Right atrium auricular region (tissue), 2 donors: ENCODE data around the gene XRRA1. TPM values are rescaled to one million over a fixed set of nuclear protein-coding genes. Genes with fewer than 3 reads are reported as not detected.

Experiments
- DNase-seq: peaks from one replicate; pipeline ENCODE4 v3.0.0-alpha.2; 2019; ENCODE audit warnings: low spot score
- H3K27ac ChIP-seq, 2 donors: fragments of 200-600 bp; sonication (generic); 1 replicate in 1 of 2; 2 replicates in 1 of 2; pipeline ENCODE4 v1.5.1; 2016 to 2019
- H3K27me3 ChIP-seq, 2 donors: fragments of 200-600 bp; sonication (generic); one replicate each; pipeline versions ENCODE4 v1.5.1 to v1.6.0; 2017 to 2019
- H3K36me3 ChIP-seq: fragments of 200-600 bp; sonication (generic); one replicate; pipeline ENCODE4 v1.5.1; 2016
- H3K4me1 ChIP-seq, 2 donors: fragments of 200-600 bp; sonication (generic); one replicate each; pipeline versions ENCODE4 v1.5.1 to v1.6.0; 2017 to 2019
- H3K4me3 ChIP-seq, 2 donors: fragments of 200-600 bp; sonication (generic); 1 replicate in 1 of 2; 2 replicates in 1 of 2; pipeline ENCODE4 v1.5.1; 2017 to 2019; ENCODE audit warnings: mild to moderate bottlenecking in 1 of 2, moderate library complexity in 1 of 2
- H3K9me3 ChIP-seq, 2 donors: fragments of 200-600 bp; sonication (generic); one replicate each; pipeline ENCODE4 v1.5.1; 2019
- CTCF ChIP-seq, 2 donors: fragments of 200-600 bp; sonication (generic); IDR thresholded peaks; one replicate each; pipeline ENCODE4 v1.5.1; 2019; ENCODE audit warnings: antibody characterized with exemption in 2 of 2
- total RNA-seq, 2 donors: library from RNA; depleted of rRNA; stranded (reverse); fragments of >200 nt; gene quantifications; one replicate each; pipeline ENCODE4 v1.1.0, GENCODE V29; 2016

The XRRA1 gene
- total RNA-seq, 2 donors from 2014 or later = 6.8 to 8.1 TPM

GRCh38 chr11:74863410-74863809, 85.5 kb downstream of the XRRA1 start:
- peaks cover 69% of the 10 kb centered on the region for H3K36me3 ChIP-seq
- peaks cover 22 to 34% of the 10 kb centered on the region in 2 donors for H3K9me3 ChIP-seq

GRCh38 chr11:74860743-74861142, 88.1 kb downstream of the XRRA1 start:
- Histone ChIP-seq H3K9me3 (peaks cover 4 to 8% of the 10 kb centered on the region in 2 donors), H3K36me3 (peaks cover 65% of the 10 kb centered on the region)
- no peak for TF ChIP-seq CTCF (IDR thresholded peaks at IDR 0.05)

More at GRCh38 chr11:74863410-74863809, 85.5 kb downstream of the XRRA1 start:
- H3K4me3 ChIP-seq = no peak overlapping the region
- H3K4me1 ChIP-seq = no peaks in the 10 kb centered on the region
- H3K27ac ChIP-seq = no peak overlapping the region
- no peak for TF ChIP-seq CTCF (IDR thresholded peaks at IDR 0.05)
- no peaks in the 10 kb centered on the region for H3K27me3 ChIP-seq
- DNase-seq = no peak

GRCh38 chr11:74853223-74853622, 95.7 kb downstream of the XRRA1 start:
- no peaks in the 10 kb centered on the region for H3K4me1 ChIP-seq
- no peak for DNase-seq
- H3K36me3 ChIP-seq = peaks cover 18% of the 10 kb centered on the region

More at GRCh38 chr11:74860743-74861142, 88.1 kb downstream of the XRRA1 start:
- H3K27ac ChIP-seq = no peak overlapping the region
- H3K4me1 ChIP-seq = no peaks in the 10 kb centered on the region
- H3K27me3 ChIP-seq = no peaks in the 10 kb centered on the region
- no peak overlapping the region for H3K4me3 ChIP-seq
- no peak for DNase-seq

GRCh38 chr11:74849525-74850391, 99.1 kb downstream of the XRRA1 start:
- Histone ChIP-seq H3K9me3 (no peaks in the 10 kb centered on the region), H3K36me3 (peaks cover 18% of the 10 kb centered on the region), H3K27ac (no peak overlapping the region), H3K27me3 (no peaks in the 10 kb centered on the region), H3K4me3 (no peak overlapping the region), H3K4me1 (no peaks in the 10 kb centered on the region)
- DNase-seq = no peak
- no peak for TF ChIP-seq CTCF (IDR thresholded peaks at IDR 0.05)

More at GRCh38 chr11:74853223-74853622, 95.7 kb downstream of the XRRA1 start:
- TF ChIP-seq CTCF (IDR thresholded peaks at IDR 0.05) = no peak
- Histone ChIP-seq H3K9me3 (no peaks in the 10 kb centered on the region), H3K4me3 (no peak overlapping the region), H3K27ac (no peak overlapping the region), H3K27me3 (no peaks in the 10 kb centered on the region)

- no peak for DNase-seq
- Histone ChIP-seq H3K9me3 (no peaks in the 10 kb centered on the region), H3K27ac (no peak overlapping the region), H3K27me3 (no peaks in the 10 kb centered on the region), H3K4me1 (no peaks in the 10 kb centered on the region), H3K36me3 (peaks cover 33% of the 10 kb centered on the region), H3K4me3 (no peak overlapping the region)
- TF ChIP-seq CTCF (IDR thresholded peaks at IDR 0.05) = no peak
Observed at GRCh38 chr11:74847895-74848294, 101.0 kb downstream of the XRRA1 start.
